A549 (cell line): ENCODE data around the gene PCNX2. TPM values are rescaled to one million over a fixed set of nuclear protein-coding genes. Genes with fewer than 3 reads are reported as not detected.

Experiments
- ATAC-seq, 2 experiments: fragments of 200-7000 bp in 1 of 2; fragments of >200 bp in 1 of 2; cut with Nextera tagmentation in 1 of 2; cut with Tn5 transposase in 1 of 2; 3 replicates each; pipeline versions ENCODE4 v1.8.0 to v1.9.1; 2018 to 2020; ENCODE audit warnings: mild to moderate bottlenecking in 1 of 2, moderate library complexity in 1 of 2
- CTCF ChIA-PET: fragments of 300-600 bp; sonication (Branson Sonifier 250); formaldehyde crosslinking; extraction: SDS; loops from one replicate; lab custom pipeline; 2021; ENCODE audit warnings: antibody characterized with exemption, inconsistent platforms; lab: Yijun Ruan, JAX
- POLR2A ChIA-PET: fragments of 350-600 bp; formaldehyde crosslinking; extraction: SDS; loops from one replicate; lab custom pipeline; 2021; ENCODE audit warnings: antibody characterized with exemption, inconsistent platforms; lab: Yijun Ruan, JAX
- DNase-seq, 2 experiments: peaks; one replicate each; pipeline versions ENCODE4 v3.0.0 to v3.0.0-alpha.2; 2011 to 2016; ENCODE audit warnings: low read depth in 1 of 2, low spot score in 1 of 2
- FAIRE-seq: peaks from 2 replicates; lab custom pipeline; 2011; peaks lifted over from hg19 to GRCh38; lab: Jason Lieb, UNC
- H3K27ac ChIP-seq, 2 experiments: fragments of >200 bp; sonication (Bioruptor Twin); formaldehyde crosslinking; 3 replicates each; pipeline ENCODE4 v1.5.1; 2016 to 2017
- H3K4me1 ChIP-seq: fragments of >200 bp; sonication (Bioruptor Twin); formaldehyde crosslinking; 3 replicates; pipeline ENCODE4 v1.6.1; 2016
- H3K4me2 ChIP-seq: fragments of >200 bp; sonication (Bioruptor Twin); formaldehyde crosslinking; 3 replicates; pipeline ENCODE4 v1.6.1; 2016
- H3K4me3 ChIP-seq: fragments of >200 bp; sonication (Bioruptor Twin); formaldehyde crosslinking; 3 replicates; pipeline ENCODE4 v1.5.1; 2016
- H3K9me3 ChIP-seq: fragments of >200 bp; sonication (Bioruptor Twin); formaldehyde crosslinking; 3 replicates; pipeline ENCODE4 v1.6.1; 2016
- CBX2 ChIP-seq: fragments of 200-600 bp; sonication (generic); IDR thresholded peaks from 2 replicates; pipeline ENCODE4 v1.6.1; 2016; ENCODE audit warnings: low read depth, mild to moderate bottlenecking, borderline replicate concordance
- CEBPB ChIP-seq, 2 experiments: fragments of >200 bp in 1 of 2; sonication (Bioruptor Twin) in 1 of 2; formaldehyde crosslinking in 1 of 2; IDR thresholded peaks; 2 replicates each; pipeline ENCODE4 v1.6.1; 2012 to 2016
- CHD2 ChIP-seq: fragments of 150-350 bp; IDR thresholded peaks from 2 replicates; pipeline ENCODE4 v1.6.1; 2014; ENCODE audit warnings: low read length; ENCODE audit not compliant: partially characterized antibody
- ESRRA ChIP-seq: fragments of 150-350 bp; IDR thresholded peaks from 2 replicates; pipeline ENCODE4 v1.6.1; 2014; ENCODE audit warnings: mild to moderate bottlenecking, low read length, borderline replicate concordance
- FOSL2 ChIP-seq, 2 experiments: fragments of 450-650 bp in 1 of 2; fragments of >200 bp in 1 of 2; sonication (Bioruptor Twin) in 1 of 2; formaldehyde crosslinking; IDR thresholded peaks; 2 replicates each; pipeline versions ENCODE4 v1.5.0 to v1.6.1; 2016 to 2020; ENCODE audit warnings: mild to moderate bottlenecking in 1 of 2, moderate library complexity in 1 of 2
- GATA3 ChIP-seq: IDR thresholded peaks from 2 replicates; pipeline ENCODE4 v1.6.1; 2012; ENCODE audit warnings: borderline replicate concordance
- HEYL ChIP-seq: fragments of 250-450 bp; sonication (Bioruptor Pico); IDR thresholded peaks from 2 replicates; pipeline ENCODE4 v1.8.0; 2021; ENCODE audit warnings: mild to moderate bottlenecking, moderate library complexity
- HOXB5 ChIP-seq: fragments of 250-450 bp; sonication (Bioruptor Pico); IDR thresholded peaks from 2 replicates; pipeline ENCODE4 v1.5.0; 2020; ENCODE audit warnings: mild to moderate bottlenecking, moderate library complexity
- JUN ChIP-seq, 2 experiments: fragments of >200 bp; sonication (Bioruptor Twin); formaldehyde crosslinking; IDR thresholded peaks; 2 replicates in 1 of 2; 3 replicates in 1 of 2; pipeline ENCODE4 v1.6.1; 2016 to 2017
- JUNB ChIP-seq: fragments of >200 bp; sonication (Bioruptor Twin); formaldehyde crosslinking; IDR thresholded peaks from 2 replicates; pipeline ENCODE4 v1.6.1; 2016
- KDM1A ChIP-seq: fragments of 200-600 bp; sonication (generic); IDR thresholded peaks from 2 replicates; pipeline ENCODE4 v1.6.1; 2016; ENCODE audit warnings: low read depth, mild to moderate bottlenecking
- KDM5A ChIP-seq: fragments of 200-600 bp; sonication (generic); IDR thresholded peaks from 2 replicates; pipeline ENCODE4 v1.6.1; 2016; ENCODE audit warnings: antibody characterized with exemption, mild to moderate bottlenecking
- MAFK ChIP-seq: fragments of 450-650 bp; IDR thresholded peaks from 2 replicates; pipeline ENCODE4 v1.6.1; 2014; ENCODE audit not compliant: partially characterized antibody
- POLR2AphosphoS2 ChIP-seq: conservative IDR thresholded peaks from 2 replicates; pipeline ENCODE4 v1.6.1; 2012; ENCODE audit warnings: low read length, improper control_type of control experiment, inconsistent platforms
- RCOR1 ChIP-seq: fragments of 150-350 bp; IDR thresholded peaks from 2 replicates; pipeline ENCODE4 v1.6.1; 2014; ENCODE audit warnings: antibody characterized with exemption, low read length, low read depth
- SREBF2 ChIP-seq: fragments of 450-650 bp; IDR thresholded peaks from 2 replicates; pipeline ENCODE4 v1.6.1; 2014; ENCODE audit warnings: mild to moderate bottlenecking, moderate library complexity
- TFCP2L1 ChIP-seq: fragments of 250-450 bp; sonication (Bioruptor Pico); IDR thresholded peaks from 2 replicates; pipeline ENCODE4 v1.5.0; 2021; ENCODE audit warnings: mild to moderate bottlenecking
- WGBS: methylation state at CpG from one replicate; pipeline ENCODE4 v1.1.6; 2017; ENCODE audit errors: missing lambda C conversion rate; 5-methylcytosine and 5-hydroxymethylcytosine counted together
- polyA plus RNA-seq, 4 experiments: library from polyadenylated mRNA; depleted of rRNA in 3 of 4; stranded (reverse); fragments of >200 nt; fragmentation: RNase III in 1 of 4; extraction: RNeasy Plus Mini Kit Qiagen cat#74134 plus additional on column Dnase treatment in 1 of 4; gene quantifications; 2 replicates in 3 of 4; 3 replicates in 1 of 4; pipeline ENCODE4 v1.2.3, GENCODE V29; 2011 to 2017
- TF ChIP-seq, protein P1 (sequence below): fragments of 150-350 bp; IDR thresholded peaks from 2 replicates; pipeline ENCODE4 v1.6.1; 2014; ENCODE audit warnings: low read depth, mild to moderate bottlenecking, low read length
- TF ChIP-seq, protein P2 (sequence below): fragments of 450-650 bp; IDR thresholded peaks from 2 replicates; pipeline ENCODE4 v1.6.1; 2014; ENCODE audit warnings: antibody characterized with exemption
- TF ChIP-seq, protein P3 (sequence below): fragments of >200 bp; sonication (Bioruptor Twin); formaldehyde crosslinking; IDR thresholded peaks from 3 replicates; pipeline ENCODE4 v1.6.1; 2016
- TF ChIP-seq, protein P4 (sequence below): fragments of 200-600 bp; sonication (generic); IDR thresholded peaks from 2 replicates; pipeline ENCODE4 v1.6.1; 2016; ENCODE audit warnings: antibody characterized with exemption, mild to moderate bottlenecking, moderate library complexity
- TF ChIP-seq, protein P5 (sequence below): IDR thresholded peaks from 2 replicates; pipeline ENCODE4 v1.6.1; 2012; ENCODE audit warnings: low read depth, borderline replicate concordance
- TF ChIP-seq, protein P6 (sequence below): fragments of >200 bp; sonication (Bioruptor Twin); formaldehyde crosslinking; IDR thresholded peaks from 3 replicates; pipeline ENCODE4 v1.5.1; 2016
- TF ChIP-seq, protein P7 (sequence below): IDR thresholded peaks from 2 replicates; pipeline ENCODE4 v1.6.1; 2012

Gene PCNX2
- polyA plus RNA-seq, 2 of the 4 experiments (the other 2 are of a cell fraction) = 8.8 to 27.2 TPM

DNA sequence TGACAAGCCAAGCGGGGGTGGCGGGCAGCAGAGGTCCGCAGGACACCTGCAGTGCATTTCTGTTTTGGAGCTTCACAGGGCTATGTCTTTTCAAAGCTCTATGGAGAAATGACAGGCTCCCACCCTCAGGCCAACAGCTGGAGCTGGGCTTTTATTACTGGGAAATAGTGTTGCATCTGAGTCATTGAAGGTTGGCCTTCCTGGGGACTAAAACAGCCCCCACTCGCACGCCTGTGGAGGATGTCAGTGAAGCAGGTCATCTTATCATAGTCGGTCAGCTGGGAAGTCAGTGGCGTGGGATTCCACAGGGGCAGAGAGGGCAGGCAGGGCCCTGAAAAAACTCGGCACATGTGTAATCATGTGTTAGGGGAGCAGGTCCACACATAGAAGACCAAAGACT is 289.8 kb downstream of the PCNX2 start:
- WGBS = 87% methylated on average over 8 of the region's 8 CpGs
- H3K9me3 ChIP-seq = no peaks in the 10 kb centered on the region
- no peak for TF ChIP-seq FOSL2 (IDR thresholded peaks at IDR 0.05)
- no peak for TF ChIP-seq FOSL2 (CRISPR knock-in tag; IDR thresholded peaks at IDR 0.05)
- TF ChIP-seq KDM1A = no peak
- no peak for TF ChIP-seq GATA3
- no peak for TF ChIP-seq MAFK
- TF ChIP-seq, protein P1, sequence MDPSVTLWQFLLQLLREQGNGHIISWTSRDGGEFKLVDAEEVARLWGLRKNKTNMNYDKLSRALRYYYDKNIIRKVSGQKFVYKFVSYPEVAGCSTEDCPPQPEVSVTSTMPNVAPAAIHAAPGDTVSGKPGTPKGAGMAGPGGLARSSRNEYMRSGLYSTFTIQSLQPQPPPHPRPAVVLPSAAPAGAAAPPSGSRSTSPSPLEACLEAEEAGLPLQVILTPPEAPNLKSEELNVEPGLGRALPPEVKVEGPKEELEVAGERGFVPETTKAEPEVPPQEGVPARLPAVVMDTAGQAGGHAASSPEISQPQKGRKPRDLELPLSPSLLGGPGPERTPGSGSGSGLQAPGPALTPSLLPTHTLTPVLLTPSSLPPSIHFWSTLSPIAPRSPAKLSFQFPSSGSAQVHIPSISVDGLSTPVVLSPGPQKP = no peak
- TF ChIP-seq CBX2 = no peak
- no peak for TF ChIP-seq KDM5A
- no peak for TF ChIP-seq TFCP2L1 (CRISPR knock-in tag)
- TF ChIP-seq, protein P2, sequence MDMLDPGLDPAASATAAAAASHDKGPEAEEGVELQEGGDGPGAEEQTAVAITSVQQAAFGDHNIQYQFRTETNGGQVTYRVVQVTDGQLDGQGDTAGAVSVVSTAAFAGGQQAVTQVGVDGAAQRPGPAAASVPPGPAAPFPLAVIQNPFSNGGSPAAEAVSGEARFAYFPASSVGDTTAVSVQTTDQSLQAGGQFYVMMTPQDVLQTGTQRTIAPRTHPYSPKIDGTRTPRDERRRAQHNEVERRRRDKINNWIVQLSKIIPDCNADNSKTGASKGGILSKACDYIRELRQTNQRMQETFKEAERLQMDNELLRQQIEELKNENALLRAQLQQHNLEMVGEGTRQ = no peak
- no peak for TF ChIP-seq SREBF2
- TF ChIP-seq, protein P3, sequence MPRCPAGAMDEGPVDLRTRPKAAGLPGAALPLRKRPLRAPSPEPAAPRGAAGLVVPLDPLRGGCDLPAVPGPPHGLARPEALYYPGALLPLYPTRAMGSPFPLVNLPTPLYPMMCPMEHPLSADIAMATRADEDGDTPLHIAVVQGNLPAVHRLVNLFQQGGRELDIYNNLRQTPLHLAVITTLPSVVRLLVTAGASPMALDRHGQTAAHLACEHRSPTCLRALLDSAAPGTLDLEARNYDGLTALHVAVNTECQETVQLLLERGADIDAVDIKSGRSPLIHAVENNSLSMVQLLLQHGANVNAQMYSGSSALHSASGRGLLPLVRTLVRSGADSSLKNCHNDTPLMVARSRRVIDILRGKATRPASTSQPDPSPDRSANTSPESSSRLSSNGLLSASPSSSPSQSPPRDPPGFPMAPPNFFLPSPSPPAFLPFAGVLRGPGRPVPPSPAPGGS = no peak
- no peak for TF ChIP-seq JUNB
- TF ChIP-seq, protein P4, sequence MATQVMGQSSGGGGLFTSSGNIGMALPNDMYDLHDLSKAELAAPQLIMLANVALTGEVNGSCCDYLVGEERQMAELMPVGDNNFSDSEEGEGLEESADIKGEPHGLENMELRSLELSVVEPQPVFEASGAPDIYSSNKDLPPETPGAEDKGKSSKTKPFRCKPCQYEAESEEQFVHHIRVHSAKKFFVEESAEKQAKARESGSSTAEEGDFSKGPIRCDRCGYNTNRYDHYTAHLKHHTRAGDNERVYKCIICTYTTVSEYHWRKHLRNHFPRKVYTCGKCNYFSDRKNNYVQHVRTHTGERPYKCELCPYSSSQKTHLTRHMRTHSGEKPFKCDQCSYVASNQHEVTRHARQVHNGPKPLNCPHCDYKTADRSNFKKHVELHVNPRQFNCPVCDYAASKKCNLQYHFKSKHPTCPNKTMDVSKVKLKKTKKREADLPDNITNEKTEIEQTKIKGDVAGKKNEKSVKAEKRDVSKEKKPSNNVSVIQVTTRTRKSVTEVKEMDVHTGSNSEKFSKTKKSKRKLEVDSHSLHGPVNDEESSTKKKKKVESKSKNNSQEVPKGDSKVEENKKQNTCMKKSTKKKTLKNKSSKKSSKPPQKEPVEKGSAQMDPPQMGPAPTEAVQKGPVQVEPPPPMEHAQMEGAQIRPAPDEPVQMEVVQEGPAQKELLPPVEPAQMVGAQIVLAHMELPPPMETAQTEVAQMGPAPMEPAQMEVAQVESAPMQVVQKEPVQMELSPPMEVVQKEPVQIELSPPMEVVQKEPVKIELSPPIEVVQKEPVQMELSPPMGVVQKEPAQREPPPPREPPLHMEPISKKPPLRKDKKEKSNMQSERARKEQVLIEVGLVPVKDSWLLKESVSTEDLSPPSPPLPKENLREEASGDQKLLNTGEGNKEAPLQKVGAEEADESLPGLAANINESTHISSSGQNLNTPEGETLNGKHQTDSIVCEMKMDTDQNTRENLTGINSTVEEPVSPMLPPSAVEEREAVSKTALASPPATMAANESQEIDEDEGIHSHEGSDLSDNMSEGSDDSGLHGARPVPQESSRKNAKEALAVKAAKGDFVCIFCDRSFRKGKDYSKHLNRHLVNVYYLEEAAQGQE = no peak
- TF ChIP-seq JUN (IDR thresholded peaks at IDR 0.05) = no peak
- TF ChIP-seq HOXB5 = no peak
- no peak for TF ChIP-seq RCOR1
- TF ChIP-seq, all 56 proteins: peak for 0
- no peak overlapping the region for H3K27ac ChIP-seq
- FAIRE-seq (no peak), ATAC-seq (no peak), DNase-seq (no peak)
- POLR2A ChIA-PET = no interaction called here
- CTCF ChIA-PET = interaction anchor here (1.2 kb wide), 1 partner anchor 10 kb away, joined by 3 read pairs; no protein-coding TSS in a partner anchor
- no peaks in the 10 kb centered on the region for H3K4me1 ChIP-seq
- no peak overlapping the region for H3K4me2 ChIP-seq
- no peak overlapping the region for H3K4me3 ChIP-seq

DNA sequence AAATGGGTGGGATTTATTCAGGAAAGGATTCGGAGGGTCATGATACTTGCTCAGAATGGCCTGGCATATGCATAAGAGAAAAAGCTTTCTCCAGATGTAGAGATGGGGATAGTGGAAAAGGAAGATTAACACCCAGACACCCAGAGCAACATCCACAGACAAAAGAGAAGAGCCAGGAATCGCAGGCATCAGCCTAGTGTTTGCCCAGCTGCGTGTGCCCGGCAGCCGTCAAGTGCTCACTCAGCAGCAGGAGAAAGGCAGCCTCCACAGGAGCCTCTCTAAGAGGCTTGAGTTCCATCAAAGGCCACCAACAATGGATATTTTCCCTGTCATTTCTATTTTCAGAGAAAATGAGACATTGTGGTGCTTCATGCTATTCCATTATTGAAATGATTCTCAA is 290.4 kb downstream of the PCNX2 start:
- WGBS = 90% methylated on average over 5 of the region's 5 CpGs
- POLR2A ChIA-PET = no interaction called here
- TF ChIP-seq POLR2AphosphoS2 (no peak), HEYL (no peak), ESRRA (no peak), JUN (IDR thresholded peaks at IDR 0.05) (no peak), CEBPB (IDR thresholded peaks at IDR 0.05) (no peak), CHD2 (no peak), CBX2 (no peak)
- TF ChIP-seq, protein P5, sequence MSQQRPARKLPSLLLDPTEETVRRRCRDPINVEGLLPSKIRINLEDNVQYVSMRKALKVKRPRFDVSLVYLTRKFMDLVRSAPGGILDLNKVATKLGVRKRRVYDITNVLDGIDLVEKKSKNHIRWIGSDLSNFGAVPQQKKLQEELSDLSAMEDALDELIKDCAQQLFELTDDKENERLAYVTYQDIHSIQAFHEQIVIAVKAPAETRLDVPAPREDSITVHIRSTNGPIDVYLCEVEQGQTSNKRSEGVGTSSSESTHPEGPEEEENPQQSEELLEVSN = no peak
- TF ChIP-seq, protein P6, sequence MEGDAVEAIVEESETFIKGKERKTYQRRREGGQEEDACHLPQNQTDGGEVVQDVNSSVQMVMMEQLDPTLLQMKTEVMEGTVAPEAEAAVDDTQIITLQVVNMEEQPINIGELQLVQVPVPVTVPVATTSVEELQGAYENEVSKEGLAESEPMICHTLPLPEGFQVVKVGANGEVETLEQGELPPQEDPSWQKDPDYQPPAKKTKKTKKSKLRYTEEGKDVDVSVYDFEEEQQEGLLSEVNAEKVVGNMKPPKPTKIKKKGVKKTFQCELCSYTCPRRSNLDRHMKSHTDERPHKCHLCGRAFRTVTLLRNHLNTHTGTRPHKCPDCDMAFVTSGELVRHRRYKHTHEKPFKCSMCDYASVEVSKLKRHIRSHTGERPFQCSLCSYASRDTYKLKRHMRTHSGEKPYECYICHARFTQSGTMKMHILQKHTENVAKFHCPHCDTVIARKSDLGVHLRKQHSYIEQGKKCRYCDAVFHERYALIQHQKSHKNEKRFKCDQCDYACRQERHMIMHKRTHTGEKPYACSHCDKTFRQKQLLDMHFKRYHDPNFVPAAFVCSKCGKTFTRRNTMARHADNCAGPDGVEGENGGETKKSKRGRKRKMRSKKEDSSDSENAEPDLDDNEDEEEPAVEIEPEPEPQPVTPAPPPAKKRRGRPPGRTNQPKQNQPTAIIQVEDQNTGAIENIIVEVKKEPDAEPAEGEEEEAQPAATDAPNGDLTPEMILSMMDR = no peak
- TF ChIP-seq, protein P7, sequence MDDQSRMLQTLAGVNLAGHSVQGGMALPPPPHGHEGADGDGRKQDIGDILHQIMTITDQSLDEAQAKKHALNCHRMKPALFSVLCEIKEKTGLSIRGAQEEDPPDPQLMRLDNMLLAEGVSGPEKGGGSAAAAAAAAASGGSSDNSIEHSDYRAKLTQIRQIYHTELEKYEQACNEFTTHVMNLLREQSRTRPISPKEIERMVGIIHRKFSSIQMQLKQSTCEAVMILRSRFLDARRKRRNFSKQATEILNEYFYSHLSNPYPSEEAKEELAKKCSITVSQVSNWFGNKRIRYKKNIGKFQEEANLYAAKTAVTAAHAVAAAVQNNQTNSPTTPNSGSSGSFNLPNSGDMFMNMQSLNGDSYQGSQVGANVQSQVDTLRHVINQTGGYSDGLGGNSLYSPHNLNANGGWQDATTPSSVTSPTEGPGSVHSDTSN = no peak
- ATAC-seq = no peak
- Histone ChIP-seq H3K4me2 (no peak overlapping the region), H3K4me1 (no peaks in the 10 kb centered on the region), H3K27ac (no peak overlapping the region), H3K9me3 (no peaks in the 10 kb centered on the region), H3K4me3 (no peak overlapping the region)
- no peak for DNase-seq
- CTCF ChIA-PET = interaction anchor here (0.8 to 1.2 kb wide), 2 partner anchors 10 to 19 kb away, joined by 3 to 4 read pairs; no protein-coding TSS in a partner anchor
- FAIRE-seq = no peak
